HS-5 (cell line): ENCODE data around the gene TMEM214.
A peak's percentile ranks its signal among the peaks of the same experiment; 100 is the strongest.

Experiments used
- DNase-seq: peaks from one replicate; pipeline ENCODE4 v3.0.0-alpha.2; 2012; ENCODE audit warnings: low read depth

The TMEM214 gene

GRCh38 chr2:27032495-27033252 lies at the start of gene TMEM214:
TMEM214 (plus strand) TSS chr2:27032965; CDS start chr2:27033016, 51 bp downstream.
- peak; percentile 49 for DNase-seq

- no peak for DNase-seq
These were observed 49.0 kb upstream of the TMEM214 start for GRCh38 chr2:26983746-26984145.

GRCh38 chr2:26985807-26986206 lies 47.0 kb upstream of the TMEM214 start:
- DNase-seq, result no peak

GRCh38 chr2:26986576-26986975 lies 46.2 kb upstream of the TMEM214 start:
- DNase-seq, result no peak

- DNase-seq, result no peak
These were observed 44.5 kb upstream of the TMEM214 start for GRCh38 chr2:26988058-26988860.

GRCh38 chr2:26989156-26989555 lies 43.6 kb upstream of the TMEM214 start:
- DNase-seq, result no peak

- no peak for DNase-seq
These were observed 41.0 kb upstream of the TMEM214 start for GRCh38 chr2:26991717-26992116.

- DNase-seq, result no peak
These were observed 39.0 kb upstream of the TMEM214 start for GRCh38 chr2:26993768-26994167.

- no peak for DNase-seq
These were observed 37.8 kb upstream of the TMEM214 start for GRCh38 chr2:26994983-26995382.

- no peak for DNase-seq
These were observed 35.4 kb upstream of the TMEM214 start for GRCh38 chr2:26997394-26997793.

GRCh38 chr2:26998323-26998722 lies 34.4 kb upstream of the TMEM214 start:
- DNase-seq, result no peak

- DNase-seq, result no peak
These were observed 32.5 kb upstream of the TMEM214 start for GRCh38 chr2:27000228-27000627.

- no peak for DNase-seq
These were observed 31.8 kb upstream of the TMEM214 start for GRCh38 chr2:27000995-27001394.

- DNase-seq, result no peak
These were observed 30.8 kb upstream of the TMEM214 start for GRCh38 chr2:27001950-27002349.

- no peak for DNase-seq
These were observed 29.8 kb upstream of the TMEM214 start for GRCh38 chr2:27003007-27003406.

GRCh38 chr2:27003857-27004256 lies 28.9 kb upstream of the TMEM214 start:
- DNase-seq, result peak; percentile 30

GRCh38 chr2:27006602-27007415 lies 26.0 kb upstream of the TMEM214 start:
- DNase-seq, result no peak

GRCh38 chr2:27007416-27008374 lies 25.1 kb upstream of the TMEM214 start:
- DNase-seq, result no peak

GRCh38 chr2:27008678-27009077 lies 24.1 kb upstream of the TMEM214 start:
- no peak for DNase-seq

- no peak for DNase-seq
These were observed 23.7 kb upstream of the TMEM214 start for GRCh38 chr2:27009083-27009482.

GRCh38 chr2:27009716-27010115 lies 23.0 kb upstream of the TMEM214 start:
- no peak for DNase-seq
